Measurements from ENCODE around the gene PIKFYVE.

GRCh38 chr2:208370881-208371633, 105.0 kb downstream of the PIKFYVE start:
- TF ChIP-seq CTCF (conservative IDR thresholded peaks at IDR 0.05; ENCODE audit: low read length), result no peak
- no peak for TF ChIP-seq EZH2phosphoT487 (IDR thresholded peaks at IDR 0.05; ENCODE audit: borderline replicate concordance, low read depth, low read length)

All from OCI-LY7 (cell line).